ENCODE measurements around the gene SNX1.
A peak's percentile ranks its signal among the peaks of the same experiment; 100 is the strongest.

The SNX1 gene

DNA sequence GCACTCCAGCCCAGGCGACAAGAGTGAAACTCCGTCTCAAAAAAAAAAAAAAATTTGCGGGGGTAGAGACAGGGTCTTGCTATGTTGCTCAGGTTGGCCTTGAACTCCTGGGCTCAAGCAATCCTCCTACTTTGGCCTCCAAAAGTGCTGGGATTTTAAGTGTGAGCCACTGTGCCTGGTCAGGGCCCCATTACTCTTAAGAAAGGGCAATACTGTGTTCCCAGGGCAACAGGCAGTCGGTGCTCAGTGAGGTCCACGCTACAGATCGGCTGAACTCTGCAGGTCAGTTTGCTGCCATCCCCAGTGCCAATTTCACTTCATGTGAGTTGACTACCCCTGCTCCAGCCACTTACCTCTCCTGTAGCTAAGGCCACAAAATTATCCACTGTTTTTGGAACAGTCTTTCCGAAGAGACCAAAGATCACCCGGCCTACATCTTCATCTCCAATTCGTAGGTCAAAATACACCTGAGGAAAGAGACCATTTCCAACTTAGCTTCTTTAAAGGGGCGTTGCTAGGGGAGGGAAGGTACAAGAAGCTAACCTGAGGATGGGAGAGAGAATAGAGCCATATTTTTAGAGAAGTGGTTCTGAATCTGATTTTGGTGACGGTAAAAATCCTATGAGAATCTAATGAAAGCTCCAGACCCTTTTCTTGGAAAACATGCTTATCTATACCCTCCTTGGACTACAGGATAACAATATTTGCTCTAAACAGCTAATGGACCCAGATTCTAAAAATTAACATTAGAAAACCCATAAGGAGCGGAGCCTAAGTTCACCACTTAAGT is 66.1 kb downstream of the SNX1 start:
- TF ChIP-seq, protein P1, sequence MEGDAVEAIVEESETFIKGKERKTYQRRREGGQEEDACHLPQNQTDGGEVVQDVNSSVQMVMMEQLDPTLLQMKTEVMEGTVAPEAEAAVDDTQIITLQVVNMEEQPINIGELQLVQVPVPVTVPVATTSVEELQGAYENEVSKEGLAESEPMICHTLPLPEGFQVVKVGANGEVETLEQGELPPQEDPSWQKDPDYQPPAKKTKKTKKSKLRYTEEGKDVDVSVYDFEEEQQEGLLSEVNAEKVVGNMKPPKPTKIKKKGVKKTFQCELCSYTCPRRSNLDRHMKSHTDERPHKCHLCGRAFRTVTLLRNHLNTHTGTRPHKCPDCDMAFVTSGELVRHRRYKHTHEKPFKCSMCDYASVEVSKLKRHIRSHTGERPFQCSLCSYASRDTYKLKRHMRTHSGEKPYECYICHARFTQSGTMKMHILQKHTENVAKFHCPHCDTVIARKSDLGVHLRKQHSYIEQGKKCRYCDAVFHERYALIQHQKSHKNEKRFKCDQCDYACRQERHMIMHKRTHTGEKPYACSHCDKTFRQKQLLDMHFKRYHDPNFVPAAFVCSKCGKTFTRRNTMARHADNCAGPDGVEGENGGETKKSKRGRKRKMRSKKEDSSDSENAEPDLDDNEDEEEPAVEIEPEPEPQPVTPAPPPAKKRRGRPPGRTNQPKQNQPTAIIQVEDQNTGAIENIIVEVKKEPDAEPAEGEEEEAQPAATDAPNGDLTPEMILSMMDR (IDR thresholded peaks at IDR 0.05; ENCODE audit: insufficient read depth, low read depth, low read length, missing control alignments): no peak
- peak overlapping the region; percentile 93 for H3K4me3 ChIP-seq (ENCODE audit: low read depth, low read length)
- no peak for DNase-seq (ENCODE audit: low read depth)

DNA sequence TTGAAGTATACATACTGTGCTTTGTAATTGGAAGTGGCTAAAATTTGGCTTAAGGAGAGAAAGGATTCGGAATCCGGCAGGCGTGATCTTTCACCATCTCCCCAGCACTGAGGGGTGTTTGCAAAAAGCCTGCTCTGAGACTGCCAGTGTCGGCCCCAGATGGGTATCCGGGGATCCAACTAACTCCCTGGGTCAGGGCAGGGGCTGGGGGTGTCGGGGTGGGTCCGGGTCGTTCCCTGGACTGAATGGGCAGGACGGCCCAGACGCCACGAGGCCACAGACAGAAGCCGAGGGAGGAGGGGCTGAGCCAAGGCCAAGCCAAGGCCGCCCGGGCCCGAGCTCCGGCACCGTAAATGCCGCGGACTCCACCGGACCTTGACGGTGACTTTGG is 66.7 kb downstream of the SNX1 start:
- TF ChIP-seq, protein P1 (IDR thresholded peaks at IDR 0.05; ENCODE audit: insufficient read depth, low read depth, low read length, missing control alignments): no peak
- no peak for DNase-seq (ENCODE audit: low read depth)

DNA sequence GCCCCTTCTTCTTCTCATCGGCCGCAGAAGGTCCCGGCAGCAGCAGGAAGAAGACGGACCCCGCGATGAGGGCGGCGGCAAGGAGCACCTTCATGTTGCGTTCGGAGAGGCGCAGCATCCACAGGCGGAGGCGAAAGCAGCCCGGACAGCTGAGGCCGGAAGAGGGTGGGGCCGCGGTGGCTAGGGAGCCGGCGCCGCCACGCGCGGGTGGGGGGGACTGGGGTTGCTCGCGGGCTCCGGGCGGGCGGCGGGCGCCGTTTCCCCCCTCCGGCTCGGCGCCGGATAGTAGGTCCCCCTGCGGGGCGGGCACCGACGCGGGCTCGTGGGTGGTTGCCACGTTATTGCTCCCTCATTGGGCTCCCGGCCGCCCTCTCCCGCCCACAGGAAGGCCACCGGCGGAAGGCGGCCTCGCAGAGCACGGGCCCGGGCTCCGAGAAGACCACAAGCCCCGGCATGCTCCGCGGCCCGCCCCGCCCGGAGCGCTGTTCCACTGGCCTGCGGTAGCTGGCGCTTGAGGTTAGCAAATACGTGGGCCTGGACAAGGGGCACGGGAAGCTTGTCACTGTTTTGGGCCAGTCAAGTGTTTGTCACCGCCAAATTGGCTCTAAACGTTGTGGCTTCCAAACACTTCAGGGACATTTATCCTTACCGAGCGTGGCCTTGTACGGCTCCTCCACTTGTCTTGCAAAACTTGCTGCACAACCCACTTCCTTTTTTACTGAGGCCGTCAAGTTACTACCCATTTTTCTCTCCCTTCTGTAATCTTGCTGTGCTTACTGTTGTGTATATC is 67.3 kb downstream of the SNX1 start, which contains the start of gene PPIB:
PPIB (minus strand) TSS at position 154 of the 790 bp plus-strand sequence; CDS start at position 118, 36 bp downstream.
- TF ChIP-seq, protein P1 (IDR thresholded peaks at IDR 0.05; ENCODE audit: insufficient read depth, low read depth, low read length, missing control alignments): peak; percentile 28
- DNase-seq (ENCODE audit: low read depth): peak; percentile 99
- H3K4me3 ChIP-seq (ENCODE audit: low read depth, low read length): peak within 1 kb of the TSS; percentile 93

More for the DNA sequence above, 66.7 kb downstream of the SNX1 start:
- peak overlapping the region; percentile 93 for H3K4me3 ChIP-seq (ENCODE audit: low read depth, low read length)

DNA sequence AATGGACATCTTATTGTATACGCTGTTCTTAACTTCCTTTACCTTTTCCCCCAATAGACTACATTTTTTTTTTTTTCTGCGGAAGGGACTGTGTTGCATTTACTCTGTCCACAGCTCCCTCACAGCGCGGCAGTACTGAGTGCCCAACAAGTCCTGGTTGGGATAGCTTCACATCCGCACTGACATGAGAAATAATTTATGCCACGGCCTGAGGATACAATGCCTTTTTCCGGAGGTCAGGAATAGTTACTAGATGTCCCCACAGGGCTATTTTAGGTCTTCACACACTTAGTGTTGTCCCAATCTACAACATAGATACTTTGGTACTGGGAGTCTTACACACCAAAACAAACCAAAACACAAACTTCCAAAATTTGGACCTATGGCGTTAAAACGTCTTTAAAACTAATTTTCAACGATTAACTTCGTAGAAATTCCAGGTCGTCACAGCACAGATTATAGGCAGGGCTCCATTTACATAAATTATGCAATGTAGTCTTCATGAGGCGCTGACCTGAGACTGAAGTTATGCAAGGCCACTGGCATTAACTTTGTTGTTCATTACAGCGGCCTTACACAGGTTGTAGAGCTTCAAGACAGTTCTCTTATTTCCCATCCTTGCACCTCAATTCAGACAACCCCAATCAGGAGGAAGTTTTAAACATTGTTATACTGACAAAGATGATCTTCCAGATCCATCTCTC is 68.0 kb downstream of the SNX1 start:
- DNase-seq (ENCODE audit: low read depth): peak; percentile 65
- H3K4me3 ChIP-seq (ENCODE audit: low read depth, low read length): peak overlapping the region; percentile 72
- TF ChIP-seq, protein P1 (IDR thresholded peaks at IDR 0.05; ENCODE audit: insufficient read depth, low read depth, low read length, missing control alignments): no peak

DNA sequence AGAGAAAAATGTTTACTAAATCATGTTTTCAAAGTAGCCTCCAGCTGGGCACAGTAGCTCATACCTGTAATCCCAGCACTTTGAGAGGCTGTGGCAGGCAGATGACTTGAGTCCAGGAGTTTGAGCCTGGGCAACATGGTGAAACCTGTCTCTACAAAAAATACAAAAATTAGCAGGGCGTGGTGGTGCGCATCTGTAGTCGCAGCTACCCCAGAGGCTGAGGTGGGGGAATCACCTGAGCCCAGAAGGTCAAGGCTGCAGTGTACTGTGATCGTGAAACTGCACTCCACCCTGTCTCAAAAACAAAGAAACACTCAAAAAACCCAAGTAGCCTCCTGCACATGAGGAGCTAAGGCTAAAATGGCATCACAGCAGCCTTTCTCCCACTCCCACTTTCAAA is 68.7 kb downstream of the SNX1 start:
- TF ChIP-seq, protein P1 (IDR thresholded peaks at IDR 0.05; ENCODE audit: insufficient read depth, low read depth, low read length, missing control alignments): no peak
- peak overlapping the region; percentile 72; the same call in 1 of the 2 replicates for H3K4me3 ChIP-seq (ENCODE audit: low read depth, low read length)
- DNase-seq (ENCODE audit: low read depth): peak; percentile 66

DNA sequence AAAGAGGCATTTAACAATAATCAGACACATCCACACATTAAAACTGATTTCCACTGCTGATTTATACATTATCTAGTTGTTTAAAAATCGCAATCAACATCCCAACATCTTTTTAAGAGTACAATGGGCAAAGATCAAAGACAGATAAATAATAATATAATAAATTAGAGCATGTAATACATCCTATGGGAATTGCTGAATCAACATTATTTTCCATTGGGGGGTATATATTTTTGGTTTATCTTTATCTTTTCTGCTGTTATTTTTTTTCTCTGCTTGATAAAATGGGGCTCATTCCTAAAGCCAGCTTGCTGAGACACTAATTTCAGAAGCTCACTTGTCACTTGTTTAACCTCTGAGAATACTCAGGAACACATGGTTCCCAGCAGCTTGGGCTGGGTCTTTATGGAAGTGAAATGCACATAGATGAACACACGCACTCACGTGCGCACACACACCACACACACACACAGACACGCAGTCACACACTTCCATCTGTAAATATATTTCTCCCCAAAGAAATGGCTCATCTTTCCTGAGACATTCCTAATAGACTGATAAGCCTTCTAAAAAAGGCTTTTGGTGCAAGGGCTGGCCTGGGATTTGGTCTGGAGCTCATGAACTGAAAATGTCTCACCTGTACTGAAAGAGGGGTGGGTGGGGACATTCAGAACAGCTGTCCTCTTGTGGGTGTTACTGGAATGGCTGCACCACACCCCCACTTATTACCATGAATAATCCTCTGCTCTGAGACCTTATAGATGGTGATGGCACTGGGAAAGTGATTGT is 70.5 kb downstream of the SNX1 start:
- TF ChIP-seq, protein P1 (IDR thresholded peaks at IDR 0.05; ENCODE audit: insufficient read depth, low read depth, low read length, missing control alignments): no peak
- H3K4me3 ChIP-seq (ENCODE audit: low read depth, low read length): no peak overlapping the region
- no peak for DNase-seq (ENCODE audit: low read depth)

Measured in GM12865 (cell line).